ENCODE measurements around the gene VGLL3. TPM values are rescaled to one million over a fixed set of nuclear protein-coding genes. Genes with fewer than 3 reads are reported as not detected.

Gene VGLL3
- polyA plus RNA-seq, 1 experiment: 27.2 TPM

DNA sequence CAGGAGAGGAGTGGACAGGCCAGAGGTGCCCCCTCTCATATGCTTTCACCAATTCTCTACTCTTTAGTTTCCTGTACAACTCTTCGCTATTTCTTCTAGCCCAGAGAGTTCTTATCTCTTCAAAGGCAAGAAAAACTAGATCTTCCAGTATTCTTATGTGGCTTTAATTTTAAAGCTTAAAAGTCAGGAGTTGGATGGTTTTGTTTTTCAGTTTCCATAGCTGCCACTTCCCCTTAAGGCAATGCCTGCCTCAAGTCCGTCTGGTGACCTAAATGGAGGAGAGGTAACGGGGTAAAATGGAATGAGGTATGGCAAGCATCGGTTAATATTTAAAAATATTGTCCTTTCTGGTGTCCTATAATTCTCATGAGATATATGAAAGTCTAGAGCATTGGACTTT, 11.4 kb upstream of the VGLL3 start:
- CTCF ChIA-PET: interaction anchor here (2.0 kb wide), 1 partner anchor 80 kb away, joined by 4 read pairs; no protein-coding TSS in a partner anchor
- TF ChIP-seq, protein P1, sequence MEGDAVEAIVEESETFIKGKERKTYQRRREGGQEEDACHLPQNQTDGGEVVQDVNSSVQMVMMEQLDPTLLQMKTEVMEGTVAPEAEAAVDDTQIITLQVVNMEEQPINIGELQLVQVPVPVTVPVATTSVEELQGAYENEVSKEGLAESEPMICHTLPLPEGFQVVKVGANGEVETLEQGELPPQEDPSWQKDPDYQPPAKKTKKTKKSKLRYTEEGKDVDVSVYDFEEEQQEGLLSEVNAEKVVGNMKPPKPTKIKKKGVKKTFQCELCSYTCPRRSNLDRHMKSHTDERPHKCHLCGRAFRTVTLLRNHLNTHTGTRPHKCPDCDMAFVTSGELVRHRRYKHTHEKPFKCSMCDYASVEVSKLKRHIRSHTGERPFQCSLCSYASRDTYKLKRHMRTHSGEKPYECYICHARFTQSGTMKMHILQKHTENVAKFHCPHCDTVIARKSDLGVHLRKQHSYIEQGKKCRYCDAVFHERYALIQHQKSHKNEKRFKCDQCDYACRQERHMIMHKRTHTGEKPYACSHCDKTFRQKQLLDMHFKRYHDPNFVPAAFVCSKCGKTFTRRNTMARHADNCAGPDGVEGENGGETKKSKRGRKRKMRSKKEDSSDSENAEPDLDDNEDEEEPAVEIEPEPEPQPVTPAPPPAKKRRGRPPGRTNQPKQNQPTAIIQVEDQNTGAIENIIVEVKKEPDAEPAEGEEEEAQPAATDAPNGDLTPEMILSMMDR (IDR thresholded peaks at IDR 0.05; ENCODE audit: low read depth, low read length): no peak
- no peak overlapping the region for H3K4me3 ChIP-seq (ENCODE audit: low read depth, low read length)
- H3K27me3 ChIP-seq (ENCODE audit: control insufficient read depth, insufficient read depth, low read length): no peaks in the 10 kb centered on the region
- POLR2A ChIA-PET: no interaction called here
- H3K9me3 ChIP-seq (ENCODE audit: control insufficient read depth, insufficient read depth, low read length): no peaks in the 10 kb centered on the region
- no peak for DNase-seq (ENCODE audit: low read depth, low spot score)
- H3K27ac ChIP-seq (ENCODE audit: low read depth, low read length): no peak overlapping the region

- TF ChIP-seq, protein P1 (IDR thresholded peaks at IDR 0.05; ENCODE audit: low read depth, low read length): no peak
- H3K9me3 ChIP-seq (ENCODE audit: control insufficient read depth, insufficient read depth, low read length): no peaks in the 10 kb centered on the region
- no peaks in the 10 kb centered on the region for H3K27me3 ChIP-seq (ENCODE audit: control insufficient read depth, insufficient read depth, low read length)
- DNase-seq (ENCODE audit: low read depth, low spot score): no peak
- no peak overlapping the region for H3K4me3 ChIP-seq (ENCODE audit: low read depth, low read length)
- no peak overlapping the region for H3K27ac ChIP-seq (ENCODE audit: low read depth, low read length)
- CTCF ChIA-PET: interaction anchor here (1.8 to 2.0 kb wide), 2 partner anchors 81 kb away, joined by 4 to 5 read pairs; no protein-coding TSS in a partner anchor
- POLR2A ChIA-PET: no interaction called here
These were observed 10.6 kb upstream of the VGLL3 start for GRCh38 chr3:87001473-87002098.

GRCh38 chr3:87000940-87001339, 10.0 kb upstream of the VGLL3 start:
- TF ChIP-seq, protein P1 (IDR thresholded peaks at IDR 0.05; ENCODE audit: low read depth, low read length): no peak
- Histone ChIP-seq H3K9me3 (ENCODE audit: control insufficient read depth, insufficient read depth, low read length) (no peaks in the 10 kb centered on the region), H3K4me3 (ENCODE audit: low read depth, low read length) (no peak overlapping the region), H3K27me3 (ENCODE audit: control insufficient read depth, insufficient read depth, low read length) (no peaks in the 10 kb centered on the region), H3K27ac (ENCODE audit: low read depth, low read length) (no peak overlapping the region)
- ChIA-PET CTCF (interaction anchor here (1.8 kb wide), 1 partner anchor 82 kb away, joined by 5 read pairs; no protein-coding TSS in a partner anchor), POLR2A (no interaction called here)
- no peak for DNase-seq (ENCODE audit: low read depth, low spot score)

- Histone ChIP-seq H3K27ac (ENCODE audit: low read depth, low read length) (no peak overlapping the region), H3K9me3 (ENCODE audit: control insufficient read depth, insufficient read depth, low read length) (no peaks in the 10 kb centered on the region), H3K27me3 (ENCODE audit: control insufficient read depth, insufficient read depth, low read length) (no peaks in the 10 kb centered on the region), H3K4me3 (ENCODE audit: low read depth, low read length) (no peak overlapping the region)
- TF ChIP-seq, protein P1 (IDR thresholded peaks at IDR 0.05; ENCODE audit: low read depth, low read length): no peak
- DNase-seq (ENCODE audit: low read depth, low spot score): no peak
- ChIA-PET POLR2A (no interaction called here), CTCF (interaction anchor here (0.9 to 1.0 kb wide), 2 partner anchors 9 to 85 kb away, joined by 3 read pairs; no protein-coding TSS in a partner anchor)
These were observed 7.6 kb upstream of the VGLL3 start for GRCh38 chr3:86998569-86998968.

- Histone ChIP-seq H3K4me3 (ENCODE audit: low read depth, low read length) (no peak overlapping the region), H3K27ac (ENCODE audit: low read depth, low read length) (no peak overlapping the region), H3K27me3 (ENCODE audit: control insufficient read depth, insufficient read depth, low read length) (no peaks in the 10 kb centered on the region), H3K9me3 (ENCODE audit: control insufficient read depth, insufficient read depth, low read length) (no peaks in the 10 kb centered on the region)
- POLR2A ChIA-PET: no interaction called here
- TF ChIP-seq, protein P1 (IDR thresholded peaks at IDR 0.05; ENCODE audit: low read depth, low read length): no peak
- no peak for DNase-seq (ENCODE audit: low read depth, low spot score)
- CTCF ChIA-PET: interaction anchor here (0.7 kb wide), 1 partner anchor 10 kb away, joined by 4 read pairs; no protein-coding TSS in a partner anchor
These were observed 5.5 kb upstream of the VGLL3 start for GRCh38 chr3:86996261-86996955.

All from AG04450 (cell line).